Tibial nerve (tissue), 4 donors: ENCODE results near the gene TYW1.
"Not testable (repeated sequence)": the region's sequence is repeated elsewhere in the genome, so short reads cannot be mapped to it uniquely, and the experiment has no call there.

Experiments used
- CTCF ChIP-seq, 5 experiments: fragments of 200-600 bp in 3 of 5; fragments of 450-650 bp in 2 of 5; sonication (generic) in 3 of 5; IDR thresholded peaks; one replicate each; pipeline ENCODE4 v1.5.1; 2016 to 2019; ENCODE audit warnings: antibody characterized with exemption in 5 of 5, mild to moderate bottlenecking in 3 of 5, moderate library complexity in 2 of 5
- EP300 ChIP-seq, 2 donors: sonication (generic); formaldehyde crosslinking; IDR thresholded peaks; one replicate each; pipeline ENCODE4 v1.6.1; 2017; ENCODE audit warnings: antibody characterized with exemption in 2 of 2, mild to moderate bottlenecking in 1 of 2
- POLR2A ChIP-seq, 2 donors: fragments of 450-650 bp; IDR thresholded peaks; one replicate each; pipeline ENCODE4 v1.6.1; 2017; ENCODE audit warnings: antibody characterized with exemption in 2 of 2, mild to moderate bottlenecking in 2 of 2, moderate library complexity in 2 of 2

GRCh38 chr7:67099406-67099805 is 102.8 kb downstream of the TYW1 start:
- TF ChIP-seq CTCF, POLR2A, EP300 (IDR thresholded peaks at IDR 0.05): not testable (repeated sequence)
